Endothelial cell of umbilical vein (primary cell): ENCODE measurements around the gene ZNF684.

ENCODE experiments used
- CTCF ChIP-seq, 2 donors: IDR thresholded peaks; 1 replicate in 1 of 2; 2 replicates in 1 of 2; pipeline ENCODE4 v1.5.1; 2011; ENCODE audit warnings: low read length in 2 of 2, mild to moderate bottlenecking in 2 of 2, moderate library complexity in 2 of 2, control low read depth in 1 of 2, inconsistent platforms in 1 of 2, low read depth in 1 of 2; ENCODE audit not compliant: insufficient read depth in 1 of 2; ENCODE audit errors: extremely low read depth in 1 of 2
- EZH2 ChIP-seq: IDR thresholded peaks from 2 replicates; pipeline ENCODE4 v1.6.1; 2012; ENCODE audit warnings: borderline replicate concordance, low read depth, mild to moderate bottlenecking, moderate library complexity, low read length, inconsistent platforms; ENCODE audit not compliant: severe bottlenecking
- FOS ChIP-seq: IDR thresholded peaks from 2 replicates; pipeline ENCODE4 v1.6.1; 2011; ENCODE audit warnings: mild to moderate bottlenecking, low read length, moderate library complexity, borderline replicate concordance; ENCODE audit not compliant: insufficient read depth
- GATA2 ChIP-seq: IDR thresholded peaks from 2 replicates; pipeline ENCODE4 v1.7.0; 2011; ENCODE audit warnings: low read depth, mild to moderate bottlenecking, moderate library complexity, mixed read lengths, low read length; ENCODE audit not compliant: insufficient read length, insufficient read depth
- JUN ChIP-seq: IDR thresholded peaks from 2 replicates; pipeline ENCODE4 v1.6.1; 2011; ENCODE audit warnings: borderline replicate concordance, low read depth; ENCODE audit not compliant: insufficient read length, insufficient read depth
- MAX ChIP-seq: IDR thresholded peaks from 2 replicates; pipeline ENCODE4 v1.6.1; 2011; ENCODE audit not compliant: insufficient read depth, insufficient read length
- MYC ChIP-seq: IDR thresholded peaks from one replicate; pipeline ENCODE4 v1.6.1; 2011; ENCODE audit warnings: mild to moderate bottlenecking, low read depth, low read length
- POLR2A ChIP-seq: IDR thresholded peaks from 2 replicates; pipeline ENCODE4 v1.6.1; 2012; ENCODE audit warnings: low read depth, mild to moderate bottlenecking, control low read depth, low read length
- POLR2AphosphoS5 ChIP-seq: IDR thresholded peaks from 2 replicates; pipeline ENCODE4 v1.6.1; 2012; ENCODE audit warnings: low read depth, mild to moderate bottlenecking, control low read depth, low read length, moderate library complexity; ENCODE audit not compliant: insufficient read depth

GRCh38 chr1:40583980-40584379 lies 52.5 kb downstream of the ZNF684 start:
- no peak for TF ChIP-seq CTCF (IDR thresholded peaks at IDR 0.05; ENCODE audit: extremely low read depth in 1 of 2, insufficient read depth in 1 of 2, low read depth in 1 of 2, low read length in 2 of 2)
- no peak for TF ChIP-seq POLR2AphosphoS5
- no peak for TF ChIP-seq EZH2
- TF ChIP-seq MAX: no peak
- no peak for TF ChIP-seq POLR2A
- TF ChIP-seq JUN: no peak
- no peak for TF ChIP-seq FOS
- no peak for TF ChIP-seq MYC
- TF ChIP-seq GATA2: no peak
